Activated T-cell treated with anti-CD3 and anti-CD28 coated beads, Interleukin-2, amount 50 U/mL, for 4 hours (primary cell): Measurements from ENCODE around the gene LBR. TPM values are rescaled to one million over a fixed set of nuclear protein-coding genes. Genes with fewer than 3 reads are reported as not detected.
"Not testable (repeated sequence)": the region's sequence is repeated elsewhere in the genome, so short reads cannot be mapped to it uniquely, and the experiment has no call there.

Experiments
- ATAC-seq, 2 donors: fragments of 200-7000 bp; cut with Tn5 transposase; one replicate each; pipeline ENCODE4 v1.10.0; 2021
- DNase-seq: peaks from one replicate; pipeline ENCODE4 v3.0.0-alpha.2; 2020
- H3K27me3 Mint-ChIP-seq: one replicate; pipeline ENCODE4 v1.8.0; 2021; ENCODE audit warnings: low read depth, mixed read lengths
- H3K36me3 Mint-ChIP-seq: one replicate; pipeline ENCODE4 v1.8.0; 2022; ENCODE audit warnings: mixed read lengths; ENCODE audit not compliant: insufficient read depth
- H3K4me1 Mint-ChIP-seq: one replicate; pipeline ENCODE4 v1.8.0; 2021; ENCODE audit warnings: low read depth, mixed read lengths
- H3K4me3 Mint-ChIP-seq: one replicate; pipeline ENCODE4 v1.8.0; 2021; ENCODE audit warnings: mild to moderate bottlenecking, moderate library complexity, mixed read lengths
- H3K9me3 Mint-ChIP-seq: one replicate; pipeline ENCODE4 v1.8.0; 2021; ENCODE audit warnings: mixed read lengths
- total RNA-seq, 3 donors: library from RNA; stranded (reverse); gene quantifications; one replicate each; pipeline ENCODE4 v1.2.1, GENCODE V29; 2021

LBR gene
- total RNA-seq: 10 to 100 TPM; 71.0 to 89.9 (median 78.9) TPM

- ATAC-seq (peak; percentile 39 to 49), DNase-seq (peak; percentile 20)
- H3K4me3 Mint-ChIP-seq: peak within 1 kb of the TSS; percentile 89
- H3K9me3 Mint-ChIP-seq: no peaks in the 10 kb centered on the region
- peaks cover 2% of the 10 kb centered on the region for H3K36me3 Mint-ChIP-seq
- H3K4me1 Mint-ChIP-seq: peaks cover 54% of the 10 kb centered on the region
- H3K27me3 Mint-ChIP-seq: no peaks in the 10 kb centered on the region
Observed at GRCh38 chr1:225427235-225428067, at the start of gene LBR. Gene LBR (minus strand): TSS chr1:225428038. CDS start chr1:225424075, 3,963 bp downstream.

GRCh38 chr1:225477296-225477911 is 49.6 kb upstream of the LBR start:
- peaks cover 43% of the 10 kb centered on the region for H3K4me1 Mint-ChIP-seq
- H3K36me3 Mint-ChIP-seq: no peaks in the 10 kb centered on the region
- no peak for DNase-seq
- H3K27me3 Mint-ChIP-seq: no peaks in the 10 kb centered on the region
- H3K9me3 Mint-ChIP-seq: no peaks in the 10 kb centered on the region
- H3K4me3 Mint-ChIP-seq: no peak overlapping the region
- ATAC-seq: no peak

DNA sequence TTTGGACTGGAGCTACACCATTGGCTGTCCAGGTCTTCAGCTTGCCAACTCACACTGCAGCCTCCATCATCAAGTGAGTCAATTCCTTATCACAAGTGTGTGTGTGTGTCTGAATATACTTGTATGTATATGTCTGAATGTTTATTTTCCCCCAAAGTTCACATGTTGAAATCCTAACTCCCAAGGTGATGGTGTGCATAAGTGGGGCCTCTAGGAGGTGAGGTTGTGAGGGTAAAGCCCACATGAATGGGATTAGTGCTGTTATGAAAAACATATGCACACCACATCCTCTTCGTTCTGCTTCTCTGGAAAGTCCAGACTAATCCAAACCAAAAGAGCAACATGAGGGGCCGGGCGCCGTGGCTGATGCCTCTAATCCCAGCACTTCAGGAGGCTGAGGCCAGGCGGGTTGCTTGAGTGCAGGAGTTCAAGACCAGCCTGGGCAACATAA is 48.7 kb upstream of the LBR start:
- DNase-seq (no peak), ATAC-seq (peak; percentile 30 to 31)
- Mint-ChIP-seq H3K36me3 (no peaks in the 10 kb centered on the region), H3K27me3 (no peaks in the 10 kb centered on the region), H3K4me3 (no peak overlapping the region), H3K4me1 (peaks cover 43% of the 10 kb centered on the region), H3K9me3 (no peaks in the 10 kb centered on the region)

GRCh38 chr1:225476100-225476511 is 48.3 kb upstream of the LBR start:
- no peaks in the 10 kb centered on the region for H3K27me3 Mint-ChIP-seq
- H3K36me3 Mint-ChIP-seq: no peaks in the 10 kb centered on the region
- peaks cover 43% of the 10 kb centered on the region for H3K4me1 Mint-ChIP-seq
- H3K9me3 Mint-ChIP-seq: no peaks in the 10 kb centered on the region
- no peak overlapping the region for H3K4me3 Mint-ChIP-seq
- DNase-seq: no peak
- ATAC-seq: no peak

- peak; percentile 53 for DNase-seq
- H3K4me3 Mint-ChIP-seq: no peak overlapping the region
- no peaks in the 10 kb centered on the region for H3K27me3 Mint-ChIP-seq
- no peaks in the 10 kb centered on the region for H3K9me3 Mint-ChIP-seq
- H3K36me3 Mint-ChIP-seq: no peaks in the 10 kb centered on the region
- ATAC-seq: peak; percentile 82
- peaks cover 41% of the 10 kb centered on the region for H3K4me1 Mint-ChIP-seq
Observed at GRCh38 chr1:225474986-225475820, 47.4 kb upstream of the LBR start.

DNA sequence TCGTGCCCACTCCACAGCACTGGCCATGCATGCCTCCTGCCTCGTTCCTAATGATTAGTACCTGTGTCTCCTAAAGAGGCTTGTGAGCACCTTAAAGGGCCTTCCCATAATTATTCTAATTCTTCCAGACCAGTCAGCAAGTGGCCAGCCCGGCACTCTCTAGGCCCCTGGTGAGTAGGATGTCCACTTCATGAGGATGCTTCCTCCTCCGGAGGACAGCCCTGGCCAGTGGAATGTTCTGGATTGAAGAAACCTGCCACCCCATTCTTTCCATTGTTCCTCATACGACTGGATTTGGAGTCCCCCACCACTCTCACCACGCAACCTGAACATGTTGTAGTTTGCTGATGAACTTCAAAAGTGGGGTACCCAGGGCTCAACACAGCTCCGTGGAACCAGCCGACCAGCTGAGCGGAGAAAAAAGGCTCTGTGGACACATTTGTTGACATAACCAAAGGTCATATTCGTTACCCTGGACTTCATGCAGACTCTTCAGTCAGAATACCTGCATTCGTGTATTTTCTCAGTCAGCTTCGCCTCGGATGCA is 46.7 kb upstream of the LBR start:
- DNase-seq: no peak
- H3K4me3 Mint-ChIP-seq: no peak overlapping the region
- H3K27me3 Mint-ChIP-seq: no peaks in the 10 kb centered on the region
- peaks cover 41% of the 10 kb centered on the region for H3K4me1 Mint-ChIP-seq
- H3K9me3 Mint-ChIP-seq: no peaks in the 10 kb centered on the region
- no peak for ATAC-seq
- H3K36me3 Mint-ChIP-seq: no peaks in the 10 kb centered on the region

DNA sequence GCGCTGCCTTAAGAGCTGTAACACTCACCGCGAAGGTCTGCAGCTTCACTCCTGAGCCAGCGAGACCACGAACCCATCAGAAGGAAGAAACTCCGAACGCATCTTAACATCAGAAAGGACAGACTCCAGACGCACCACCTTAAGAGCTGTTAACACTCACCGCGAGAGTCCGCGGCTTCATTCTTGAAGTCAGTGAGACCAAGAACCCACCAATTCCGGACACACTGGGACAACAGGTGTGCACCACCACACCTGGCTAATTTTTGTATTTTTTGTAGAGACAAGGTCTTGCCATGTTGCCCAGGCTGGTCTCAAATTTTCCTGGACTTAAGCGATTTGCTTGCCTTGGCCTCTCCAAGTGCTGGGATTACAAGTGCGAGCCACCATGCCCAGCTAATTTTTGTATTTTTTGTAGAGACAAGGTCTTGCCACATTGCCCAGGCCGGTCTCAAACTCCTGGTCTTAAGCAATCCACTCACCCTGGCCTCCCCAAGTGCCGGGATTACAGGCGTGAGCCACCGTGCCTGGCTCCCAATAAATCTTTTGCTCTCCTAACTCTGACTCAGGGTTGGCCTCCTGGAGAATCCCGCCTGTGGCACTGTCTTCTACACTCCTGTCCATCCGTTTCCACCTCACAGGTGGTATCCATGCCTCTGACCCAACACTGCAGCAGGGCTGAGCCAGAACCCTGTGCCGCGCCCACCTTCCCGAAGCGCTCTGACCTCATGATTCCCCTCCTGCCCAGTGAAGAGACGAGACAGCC is 46.0 kb upstream of the LBR start:
- peaks cover 43% of the 10 kb centered on the region for H3K4me1 Mint-ChIP-seq
- H3K27me3 Mint-ChIP-seq, DNase-seq, H3K9me3 Mint-ChIP-seq, H3K36me3 Mint-ChIP-seq, ATAC-seq, H3K4me3 Mint-ChIP-seq: not testable (repeated sequence)

- DNase-seq, H3K36me3 Mint-ChIP-seq, H3K9me3 Mint-ChIP-seq, ATAC-seq, H3K4me3 Mint-ChIP-seq, H3K27me3 Mint-ChIP-seq: not testable (repeated sequence)
- H3K4me1 Mint-ChIP-seq: peaks cover 48% of the 10 kb centered on the region
Observed at GRCh38 chr1:225473266-225473665, 45.4 kb upstream of the LBR start.

DNA sequence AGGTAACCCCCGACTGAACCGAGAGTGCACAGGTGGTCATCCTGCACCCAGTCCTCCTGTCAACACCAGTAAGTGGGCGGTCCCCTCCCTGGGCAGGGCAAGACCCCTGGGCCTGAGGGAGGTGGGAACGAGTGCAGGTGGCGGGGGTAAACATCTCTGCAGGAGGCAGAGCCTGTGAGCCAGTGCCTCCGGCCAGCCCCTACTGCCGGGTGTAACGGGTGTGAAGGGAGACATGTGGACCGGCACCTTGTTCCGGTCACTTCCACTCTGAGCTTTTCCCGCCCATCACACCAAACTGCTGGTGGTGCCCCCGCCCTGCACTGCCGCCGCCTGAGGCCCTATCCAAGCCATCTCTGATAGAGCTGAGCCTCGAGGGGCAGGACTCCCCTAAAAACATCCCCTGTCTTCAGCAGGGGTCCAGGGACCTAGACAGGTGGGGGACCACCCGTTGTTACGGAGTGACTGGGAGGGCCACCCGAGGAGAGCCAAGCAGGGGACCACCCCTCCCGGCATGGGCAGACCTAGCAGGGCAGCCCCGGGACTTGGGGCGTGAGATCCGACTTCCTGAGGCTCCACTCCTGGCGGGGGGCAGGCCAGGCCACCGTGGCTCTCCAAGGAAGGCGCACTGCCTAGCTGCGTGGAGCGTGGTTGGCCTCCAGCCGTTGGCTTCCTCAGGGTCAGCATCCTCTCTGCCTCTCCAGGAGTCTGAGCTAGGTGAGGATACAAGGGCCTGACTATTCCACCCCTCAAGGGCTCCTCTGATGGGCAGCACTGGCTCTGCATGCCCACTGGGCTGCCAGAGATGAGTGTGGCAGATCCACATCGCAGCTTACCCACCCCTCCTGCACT is 43.8 kb upstream of the LBR start:
- no peaks in the 10 kb centered on the region for H3K27me3 Mint-ChIP-seq
- ATAC-seq: no peak
- H3K4me1 Mint-ChIP-seq: peaks cover 42% of the 10 kb centered on the region
- no peak for DNase-seq
- H3K9me3 Mint-ChIP-seq: no peaks in the 10 kb centered on the region
- H3K36me3 Mint-ChIP-seq: no peaks in the 10 kb centered on the region
- H3K4me3 Mint-ChIP-seq: no peak overlapping the region

DNA sequence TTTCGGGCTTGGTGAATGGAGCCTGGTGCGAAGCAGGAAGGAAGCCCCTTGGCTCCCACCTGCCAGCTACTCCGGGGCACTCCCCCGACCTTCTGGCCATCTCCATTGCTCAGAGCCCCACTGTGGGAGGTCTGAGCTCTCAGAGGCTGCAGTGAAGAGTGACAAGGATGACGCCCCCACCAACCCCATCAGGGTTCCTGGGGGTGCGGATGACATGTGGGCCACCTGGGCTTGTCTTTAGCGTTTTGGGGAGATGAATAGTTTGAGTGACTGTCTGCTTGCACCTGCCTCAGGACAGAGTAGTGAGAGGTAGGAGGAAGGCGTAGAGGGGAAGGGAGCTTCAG is 43.2 kb upstream of the LBR start:
- DNase-seq (no peak), ATAC-seq (no peak)
- Mint-ChIP-seq H3K27me3 (no peaks in the 10 kb centered on the region), H3K4me3 (no peak overlapping the region), H3K4me1 (peaks cover 42% of the 10 kb centered on the region), H3K9me3 (no peaks in the 10 kb centered on the region), H3K36me3 (no peaks in the 10 kb centered on the region)

DNA sequence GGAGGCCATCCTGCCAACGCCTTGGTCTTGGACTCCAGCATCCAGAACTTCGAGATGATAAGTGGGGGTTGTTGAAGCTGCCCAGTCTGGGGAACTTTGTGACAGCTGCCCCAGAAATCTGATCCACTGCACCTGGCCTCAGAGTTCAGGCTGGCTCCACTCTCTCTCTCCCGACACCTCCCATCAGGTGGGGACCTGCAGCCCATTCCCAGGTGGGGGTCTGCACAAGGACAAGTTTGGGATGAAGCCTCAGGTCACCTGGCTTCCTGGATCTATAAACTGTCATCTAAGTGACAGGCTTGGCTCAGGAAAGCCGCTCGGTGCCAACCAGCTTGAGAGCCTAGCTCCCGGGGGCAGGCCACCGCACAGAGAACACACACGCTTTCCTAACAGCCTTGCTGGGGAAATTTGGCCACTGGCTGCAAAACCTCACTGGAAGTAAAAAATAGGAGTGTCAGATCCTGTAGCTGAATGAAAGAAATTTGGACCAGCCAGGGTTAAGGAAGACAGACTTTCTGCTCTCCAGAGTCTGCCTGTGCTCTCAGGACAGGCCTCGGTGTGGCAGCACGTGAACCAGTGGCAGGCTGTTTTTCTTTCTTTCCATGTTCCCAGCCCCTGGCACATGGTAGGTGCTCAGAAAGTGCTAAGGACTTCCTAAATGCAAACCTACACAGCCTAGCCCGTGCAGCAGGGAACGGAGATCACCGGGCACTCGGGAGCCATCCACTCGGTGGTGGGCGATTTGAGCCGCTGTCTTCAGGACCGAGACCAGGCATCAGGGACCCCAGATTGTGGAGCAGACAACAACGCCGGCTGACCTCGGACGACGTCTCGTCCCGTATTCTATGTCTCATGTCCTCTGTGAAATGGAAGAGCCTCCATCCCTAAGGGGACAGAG is 42.6 kb upstream of the LBR start:
- peaks cover 46% of the 10 kb centered on the region for H3K4me1 Mint-ChIP-seq
- DNase-seq (no peak), ATAC-seq (no peak)
- H3K9me3 Mint-ChIP-seq: no peaks in the 10 kb centered on the region
- H3K4me3 Mint-ChIP-seq: no peak overlapping the region
- no peaks in the 10 kb centered on the region for H3K27me3 Mint-ChIP-seq
- H3K36me3 Mint-ChIP-seq: no peaks in the 10 kb centered on the region

- ATAC-seq (no peak), DNase-seq (no peak)
- Mint-ChIP-seq H3K4me3 (peak overlapping the region; percentile 90), H3K27me3 (no peaks in the 10 kb centered on the region), H3K36me3 (no peaks in the 10 kb centered on the region), H3K4me1 (peaks cover 42% of the 10 kb centered on the region), H3K9me3 (no peaks in the 10 kb centered on the region)
Observed at GRCh38 chr1:225469051-225469450, 41.2 kb upstream of the LBR start.
